ENCODE results near the gene CXCR4.

Gene CXCR4

DNA sequence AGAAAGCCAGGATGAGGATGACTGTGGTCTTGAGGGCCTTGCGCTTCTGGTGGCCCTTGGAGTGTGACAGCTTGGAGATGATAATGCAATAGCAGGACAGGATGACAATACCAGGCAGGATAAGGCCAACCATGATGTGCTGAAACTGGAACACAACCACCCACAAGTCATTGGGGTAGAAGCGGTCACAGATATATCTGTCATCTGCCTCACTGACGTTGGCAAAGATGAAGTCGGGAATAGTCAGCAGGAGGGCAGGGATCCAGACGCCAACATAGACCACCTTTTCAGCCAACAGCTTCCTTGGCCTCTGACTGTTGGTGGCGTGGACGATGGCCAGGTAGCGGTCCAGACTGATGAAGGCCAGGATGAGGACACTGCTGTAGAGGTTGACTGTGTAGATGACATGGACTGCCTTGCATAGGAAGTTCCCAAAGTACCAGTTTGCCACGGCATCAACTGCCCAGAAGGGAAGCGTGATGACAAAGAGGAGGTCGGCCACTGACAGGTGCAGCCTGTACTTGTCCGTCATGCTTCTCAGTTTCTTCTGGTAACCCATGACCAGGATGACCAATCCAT lies 2.7 kb downstream of the CXCR4 start:
- no peak for DNase-seq (ENCODE audit: low read depth, low spot score)

DNA sequence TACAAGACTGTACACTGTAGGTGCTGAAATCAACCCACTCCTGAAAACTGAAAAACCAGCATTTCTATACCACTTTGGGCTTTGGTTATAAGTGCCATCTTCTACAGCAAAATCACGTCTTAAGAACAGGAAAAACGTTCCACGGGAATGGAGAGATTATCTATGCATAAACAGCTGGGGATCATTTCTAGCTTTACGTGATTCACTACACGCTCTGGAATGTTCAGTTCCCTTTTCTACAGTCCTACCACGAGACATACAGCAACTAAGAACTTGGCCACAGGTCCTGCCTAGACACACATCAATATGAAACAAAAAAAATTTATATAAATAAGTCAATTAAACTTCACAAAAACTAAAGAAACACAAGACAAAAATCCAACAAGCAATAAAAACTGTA lies 3.6 kb downstream of the CXCR4 start:
- DNase-seq (ENCODE audit: low read depth, low spot score), result no peak

DNA sequence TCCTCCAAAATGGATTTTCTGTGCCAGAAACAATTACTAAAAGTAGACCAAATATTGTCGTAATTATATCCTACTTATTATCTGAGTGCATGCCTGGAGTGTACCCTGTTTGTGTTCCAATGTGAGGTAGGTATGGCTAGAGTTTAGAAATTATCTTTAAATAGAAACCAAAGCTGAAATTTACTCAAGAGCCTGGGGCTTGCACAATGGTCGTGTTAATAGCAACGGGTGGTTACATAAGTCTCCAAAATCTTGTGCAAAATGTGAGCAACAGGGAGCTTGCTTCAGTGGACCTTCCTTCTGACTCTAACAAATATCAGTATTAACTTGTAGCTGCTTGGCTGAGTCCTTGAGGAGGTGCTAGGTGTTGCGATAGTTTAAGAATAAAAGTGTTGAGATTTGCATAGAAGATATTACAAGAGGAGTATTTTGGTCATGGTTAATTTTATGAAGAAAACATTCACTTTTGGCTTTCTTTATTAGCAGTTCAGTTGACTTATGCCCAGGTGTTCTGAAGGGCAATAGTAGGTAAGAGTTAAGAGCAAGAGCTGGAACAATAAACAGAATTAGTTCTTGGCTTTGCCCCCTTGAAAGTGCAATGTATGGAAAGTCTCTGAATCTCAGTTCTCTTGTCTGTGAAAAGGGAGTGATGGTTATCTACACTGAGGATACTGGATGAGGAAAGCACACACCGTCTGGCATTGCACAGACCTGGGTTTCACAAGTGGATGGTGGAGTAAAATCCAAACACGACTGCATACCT lies 4.6 kb downstream of the CXCR4 start:
- no peak for DNase-seq (ENCODE audit: low read depth, low spot score)

DNA sequence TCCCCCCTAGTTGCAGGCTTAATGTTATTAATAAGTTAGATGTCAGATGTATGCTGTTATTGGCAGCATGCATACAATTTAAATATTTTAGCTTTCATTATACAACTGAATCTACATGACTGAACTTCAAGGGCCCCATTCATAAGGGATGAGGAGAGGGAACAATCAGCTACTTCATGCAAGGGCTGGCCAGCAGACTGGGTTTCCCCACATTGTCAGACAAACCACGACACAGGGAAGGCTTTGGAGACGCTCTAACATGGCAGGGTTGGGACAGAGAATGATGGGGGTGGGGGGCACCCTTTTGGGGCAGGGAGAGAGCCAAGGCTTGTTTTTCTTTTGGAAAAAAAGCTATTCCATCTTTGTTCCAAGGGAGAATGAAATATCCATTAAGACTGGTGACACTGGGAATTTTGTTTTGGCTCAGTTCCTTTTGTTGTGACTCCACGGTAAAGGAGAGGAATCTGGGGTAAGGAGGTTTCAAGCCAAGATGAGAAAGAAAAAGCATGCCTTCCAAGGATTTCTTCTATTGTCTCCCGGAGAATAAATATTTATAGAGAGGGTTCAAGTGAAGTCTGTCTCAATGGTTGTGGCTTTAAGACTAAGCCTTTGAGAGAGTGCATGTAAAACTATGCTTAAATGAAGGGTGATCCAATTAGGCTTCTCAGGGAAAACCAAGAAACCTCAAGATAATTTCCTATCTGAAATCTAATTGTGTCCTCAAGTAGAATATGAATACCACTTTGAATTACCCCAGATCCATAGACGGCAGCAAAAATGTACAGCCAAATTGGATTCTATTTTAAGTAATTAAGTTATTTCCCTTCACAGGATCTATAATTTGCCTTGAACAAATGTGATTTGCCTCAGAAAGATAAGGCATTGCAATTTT lies 5.4 kb downstream of the CXCR4 start:
- no peak for DNase-seq (ENCODE audit: low read depth, low spot score)

DNA sequence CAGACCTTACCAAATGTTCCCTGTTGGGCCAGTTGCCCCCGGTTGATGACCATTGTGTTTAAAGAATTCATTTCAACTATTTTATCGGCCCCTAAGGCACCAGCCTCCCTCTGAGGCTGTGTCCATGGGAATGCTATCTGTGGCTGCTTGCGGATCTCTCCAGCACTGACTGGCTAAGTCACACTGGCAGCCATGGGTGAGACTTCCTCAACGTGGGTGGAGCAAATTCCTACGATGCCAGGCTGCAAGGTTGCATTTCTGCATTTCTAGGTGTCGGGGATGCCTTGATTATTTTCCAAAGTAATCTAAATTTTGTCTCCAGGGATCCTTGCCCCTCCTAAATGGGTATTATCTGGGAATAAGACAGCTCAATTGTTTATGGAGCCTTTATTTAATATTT lies 6.2 kb downstream of the CXCR4 start:
- no peak for DNase-seq (ENCODE audit: low read depth, low spot score)

DNA sequence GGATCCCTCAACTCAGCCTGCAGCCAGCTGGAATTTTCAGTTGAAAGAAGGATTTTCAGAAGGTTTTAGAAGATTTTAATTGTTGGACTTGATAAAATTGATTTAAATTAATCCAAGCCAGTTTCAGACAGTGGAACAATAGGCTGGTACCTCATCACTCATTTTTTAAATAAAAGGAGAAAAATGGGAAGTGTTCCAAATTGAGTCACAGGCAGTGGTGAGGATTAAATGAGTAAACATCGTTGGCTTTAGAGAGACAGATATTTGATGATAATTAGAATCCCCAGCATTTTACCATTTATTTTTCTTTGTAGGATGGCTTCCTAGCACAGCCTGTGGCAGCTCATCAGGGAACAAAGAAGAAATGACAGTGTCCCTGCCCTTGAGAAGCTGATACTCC lies 7.4 kb downstream of the CXCR4 start:
- DNase-seq (ENCODE audit: low read depth, low spot score), result no peak

DNA sequence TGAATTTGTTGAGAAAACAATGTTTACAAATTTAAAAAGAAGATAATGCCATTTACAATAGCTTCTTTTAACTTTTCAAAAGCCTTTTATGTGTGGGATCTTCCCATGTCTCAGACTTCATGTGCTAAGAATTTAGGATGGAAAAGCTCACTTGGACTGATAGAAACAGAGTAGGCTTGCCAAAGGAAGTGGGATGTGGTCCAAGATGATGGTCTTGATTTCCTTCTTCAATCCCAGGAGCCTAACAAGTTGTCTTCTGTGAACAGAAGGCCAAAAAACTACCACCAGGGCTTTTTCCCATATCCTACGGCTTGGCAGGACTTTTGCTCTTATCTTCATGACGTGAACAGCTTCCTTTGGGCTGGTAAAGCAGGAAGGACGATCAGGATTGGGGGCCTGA lies 9.5 kb downstream of the CXCR4 start:
- no peak for DNase-seq (ENCODE audit: low read depth, low spot score)

DNA sequence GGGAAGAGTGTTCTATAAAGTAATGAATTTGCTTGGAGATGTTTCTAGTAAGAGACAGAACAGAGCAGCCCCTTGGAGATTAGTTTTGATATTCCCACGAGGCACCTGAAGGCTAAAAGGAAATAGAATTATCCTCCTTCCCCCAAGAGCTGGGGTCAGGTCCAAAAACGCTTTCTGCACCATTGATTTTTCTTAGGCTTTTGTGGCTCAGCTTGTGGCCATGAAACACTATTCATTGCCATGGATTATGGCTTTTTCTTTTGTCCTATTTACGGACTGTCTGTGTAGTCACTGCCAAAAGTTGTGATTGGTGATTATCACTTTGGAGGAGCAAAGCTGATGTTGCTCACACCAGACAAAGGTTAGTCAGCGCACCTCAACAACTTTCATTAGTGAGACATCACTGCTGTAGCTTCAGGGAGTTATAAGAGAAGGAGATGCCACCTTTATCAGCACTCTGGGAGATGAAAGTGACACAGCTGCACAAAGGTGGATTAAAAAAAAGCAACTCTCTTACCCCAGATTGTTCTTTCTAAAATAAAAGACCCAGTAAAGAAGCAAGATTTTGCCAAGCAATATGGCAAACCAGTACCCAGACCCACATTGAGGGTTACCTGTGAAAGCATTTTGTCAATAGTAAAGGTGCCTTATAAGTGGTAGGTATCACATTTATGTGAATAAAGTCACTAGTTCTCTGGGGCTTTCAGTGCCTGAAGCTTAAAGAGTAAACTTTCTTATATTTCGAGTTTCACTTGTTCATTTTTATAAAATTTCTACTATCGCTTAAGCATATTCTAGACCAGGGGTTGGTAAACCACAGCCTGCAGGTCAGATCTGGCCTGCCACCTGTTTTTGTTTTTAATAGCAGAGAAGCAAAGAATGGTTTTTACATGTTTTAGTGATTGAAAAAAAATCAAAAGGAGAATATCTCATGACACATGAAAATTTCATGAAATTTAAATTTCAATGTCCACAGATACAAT lies 10.6 kb downstream of the CXCR4 start:
- DNase-seq (ENCODE audit: low read depth, low spot score), result no peak

DNA sequence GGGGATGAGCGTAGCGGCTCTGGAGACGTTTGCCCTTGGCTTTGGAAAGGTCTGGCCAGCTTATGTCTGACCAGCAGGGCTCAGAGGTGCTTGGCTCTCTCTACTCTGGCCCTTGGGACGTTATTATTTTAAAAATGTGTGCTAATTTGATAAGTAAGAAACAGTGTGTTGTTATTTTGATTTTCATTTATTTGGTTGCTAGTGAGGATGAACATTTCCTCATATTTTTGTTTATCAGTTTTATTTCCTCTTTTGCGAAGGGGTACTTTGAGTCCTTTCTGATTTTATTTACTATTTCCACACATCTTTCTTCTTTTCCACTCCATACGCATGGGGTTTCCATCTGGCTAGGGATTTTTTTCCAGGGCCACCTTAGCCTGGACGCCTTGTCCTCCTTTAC lies 11.4 kb downstream of the CXCR4 start:
- DNase-seq (ENCODE audit: low read depth, low spot score), result no peak

DNA sequence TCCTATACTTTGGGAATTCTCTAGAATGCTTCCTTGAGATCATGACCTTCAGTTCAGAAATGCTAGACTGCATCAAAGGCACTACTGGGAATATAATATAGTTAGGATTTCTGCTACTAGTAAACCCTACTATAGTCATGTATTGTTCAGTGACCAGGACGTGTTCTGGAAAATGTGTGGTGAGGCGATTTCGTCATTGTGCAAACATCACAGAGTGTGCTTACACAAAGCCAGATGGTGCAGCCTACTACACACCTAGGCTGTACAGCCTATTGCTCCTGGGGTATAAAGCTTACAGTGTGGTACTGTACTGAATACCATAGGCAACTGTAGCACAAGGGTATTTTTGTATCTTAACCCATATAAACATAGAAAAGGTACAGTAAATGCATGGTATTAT lies 13.0 kb downstream of the CXCR4 start:
- no peak for DNase-seq (ENCODE audit: low read depth, low spot score)

DNA sequence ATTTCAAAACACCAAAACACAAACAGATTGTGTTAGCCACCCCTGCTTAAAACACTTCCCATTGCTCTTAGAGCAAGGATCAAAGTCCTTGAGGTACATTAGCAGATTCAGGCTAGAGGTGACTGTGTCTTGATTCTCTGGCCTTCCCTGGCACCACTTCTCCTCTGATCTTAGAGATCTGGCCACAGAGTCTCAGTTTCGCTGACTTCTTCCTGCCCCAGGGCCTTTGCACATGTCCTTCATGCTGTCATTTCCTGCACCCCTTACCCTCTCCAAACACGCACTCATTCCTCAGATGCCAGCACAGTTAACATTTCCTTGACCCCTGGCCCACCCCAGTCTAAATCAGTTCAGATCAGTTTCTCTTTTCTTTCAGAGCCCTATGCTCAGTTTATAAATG lies 16.9 kb downstream of the CXCR4 start:
- DNase-seq (ENCODE audit: low read depth, low spot score), result no peak

DNA sequence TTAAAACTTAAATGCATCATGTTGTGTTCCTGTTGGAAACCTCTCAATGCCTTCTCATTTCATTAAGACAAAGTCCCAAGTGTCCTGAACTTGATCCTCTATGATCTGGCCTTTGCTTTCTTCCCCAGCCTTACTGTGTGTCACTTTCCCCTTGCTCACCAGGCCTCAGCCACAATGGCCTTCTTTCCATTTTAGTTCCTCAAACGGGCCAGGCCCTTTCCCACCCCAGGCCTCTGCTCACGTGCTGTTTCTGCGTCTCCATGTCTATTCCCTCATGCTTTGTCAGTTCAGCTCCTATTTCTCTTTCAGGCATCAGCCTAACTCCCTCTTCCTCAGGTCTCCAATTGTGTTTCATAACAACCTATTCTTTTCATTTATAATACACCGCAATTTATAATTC lies 19.5 kb downstream of the CXCR4 start:
- no peak for DNase-seq (ENCODE audit: low read depth, low spot score)

DNA sequence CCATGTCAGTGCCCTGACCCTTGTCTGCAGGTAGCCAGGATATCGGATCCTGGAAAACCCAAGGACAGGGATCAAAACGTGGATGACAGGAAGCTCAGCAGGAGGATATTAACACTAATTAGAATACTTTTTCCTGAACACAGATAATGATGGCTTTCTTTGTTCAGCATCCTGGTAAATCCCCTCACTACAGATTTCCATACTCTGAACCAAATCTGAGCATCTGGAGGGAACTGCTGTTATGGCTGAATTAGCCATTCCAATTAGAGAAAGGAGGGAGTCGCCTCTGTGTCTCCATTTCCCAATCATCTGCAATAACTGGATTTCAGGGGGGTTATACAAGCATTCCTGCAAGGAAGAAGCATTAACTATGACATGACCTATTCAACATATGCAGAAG lies 24.4 kb downstream of the CXCR4 start:
- no peak for DNase-seq (ENCODE audit: low read depth, low spot score)

DNA sequence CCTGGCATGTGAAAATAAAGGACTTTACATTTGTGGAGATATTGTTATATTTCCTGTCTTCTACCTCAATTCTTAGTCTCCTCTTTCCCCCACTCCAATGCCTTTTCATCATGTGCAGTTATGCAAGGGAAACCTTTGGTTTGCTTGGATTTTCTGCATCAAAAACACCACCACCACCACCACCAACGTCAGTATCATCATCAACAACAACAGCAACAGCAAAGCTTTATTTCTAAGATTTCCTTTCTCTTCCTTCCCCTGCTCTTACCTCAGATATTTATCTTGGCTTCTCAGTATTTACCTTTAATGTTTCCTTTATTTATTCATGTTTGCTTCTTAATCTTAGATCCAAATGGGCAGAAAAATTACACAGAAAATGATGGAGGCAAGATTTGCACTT lies 26.1 kb downstream of the CXCR4 start:
- DNase-seq (ENCODE audit: low read depth, low spot score), result no peak

DNA sequence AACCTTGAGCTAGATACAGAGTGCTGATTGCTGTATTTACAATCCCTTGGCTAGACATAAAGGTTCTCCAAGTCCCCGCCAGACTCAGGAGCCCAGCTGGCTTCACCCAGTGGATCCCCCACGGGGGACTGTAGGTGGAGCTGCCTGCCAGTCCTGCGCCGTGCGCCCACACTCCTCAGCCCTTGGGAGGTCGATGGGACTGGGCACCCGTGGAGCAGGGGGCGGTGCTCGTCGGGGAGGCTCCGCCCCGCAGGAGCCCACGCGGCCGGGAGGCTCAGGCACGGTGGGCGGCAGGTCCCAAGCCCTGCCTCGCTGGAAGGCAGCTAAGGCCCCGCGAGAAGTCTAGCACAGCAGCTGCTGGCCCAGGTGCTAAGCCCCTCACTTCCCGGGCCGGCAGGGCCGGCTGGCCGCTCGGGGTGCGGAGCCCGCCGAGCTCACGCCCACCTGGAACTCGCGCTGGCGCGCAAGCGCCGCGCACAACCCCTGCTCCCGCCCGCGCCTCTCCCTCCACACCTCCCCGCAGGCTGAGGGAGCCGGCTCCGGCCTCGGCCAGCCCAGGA lies 30.0 kb downstream of the CXCR4 start:
- peak; percentile 15 for DNase-seq (ENCODE audit: low read depth, low spot score)

DNA sequence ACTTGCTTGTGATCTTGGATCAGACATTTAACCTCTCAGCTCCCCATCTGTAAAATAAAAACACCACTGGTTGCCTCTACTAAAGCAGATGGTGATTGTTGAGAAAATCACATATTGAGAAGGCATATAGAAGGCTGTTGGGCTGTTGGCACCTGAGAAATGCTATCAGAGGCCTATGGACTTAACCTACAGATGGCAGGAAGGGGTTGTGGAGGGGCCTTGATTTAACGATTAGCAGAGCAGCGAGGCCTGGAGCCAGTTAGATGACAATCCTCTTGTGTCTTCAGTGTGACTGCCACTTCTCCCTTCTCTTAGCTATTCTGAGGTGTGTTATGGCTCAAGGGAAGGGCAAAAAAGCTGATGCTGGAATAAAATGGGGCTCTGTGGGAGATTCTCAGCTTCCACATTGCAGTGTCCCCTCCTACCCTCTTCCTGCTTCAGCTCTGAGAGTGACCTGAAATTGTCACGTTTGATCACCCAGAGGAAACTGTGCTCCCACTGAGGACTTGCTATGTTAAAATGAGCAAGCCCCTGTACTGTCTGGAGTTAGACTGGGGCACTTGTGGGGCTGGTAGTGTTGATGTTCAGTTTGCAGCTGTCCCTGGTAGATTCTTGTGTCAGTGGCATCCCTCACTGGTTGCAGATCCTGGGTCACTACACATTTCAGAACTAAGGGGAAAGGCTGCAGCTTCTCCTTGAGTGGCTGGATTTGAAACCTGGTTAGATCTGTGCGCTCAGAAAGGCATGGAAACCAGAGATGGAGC lies 31.5 kb downstream of the CXCR4 start:
- DNase-seq (ENCODE audit: low read depth, low spot score), result no peak

DNA sequence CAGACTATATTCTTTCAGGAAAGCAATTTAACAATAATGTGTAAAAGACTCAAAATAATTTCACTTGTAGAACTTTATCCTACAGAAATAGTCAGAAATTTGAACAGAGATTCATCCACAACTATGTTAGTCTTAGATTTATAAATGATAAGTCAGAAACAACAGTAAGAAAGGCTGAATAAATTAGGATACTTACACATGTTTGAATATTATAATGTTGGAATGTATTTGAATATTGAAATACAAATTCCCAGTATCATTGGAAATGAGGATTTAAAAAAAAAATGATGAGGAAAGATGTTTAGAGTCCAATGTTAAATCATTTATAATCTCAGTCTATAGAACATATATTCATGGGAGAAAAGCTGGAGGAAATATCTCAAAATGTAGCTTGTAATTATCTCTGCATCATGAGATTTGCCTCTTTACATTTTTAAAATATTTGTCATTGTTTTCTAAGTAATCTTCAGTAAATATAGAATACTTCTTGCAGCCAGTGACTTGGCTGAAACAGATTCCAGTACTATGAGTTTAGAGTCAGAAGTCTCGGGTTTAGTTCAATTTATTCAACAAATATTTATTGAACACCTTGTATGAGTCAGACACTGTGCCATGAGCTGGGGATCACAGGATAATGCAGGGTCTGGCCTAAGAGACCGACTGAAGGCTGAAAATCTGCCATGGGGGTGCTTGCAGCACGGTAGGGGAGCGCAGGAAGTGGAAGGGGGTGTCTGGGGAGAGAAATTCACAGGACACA lies 32.3 kb downstream of the CXCR4 start:
- no peak for DNase-seq (ENCODE audit: low read depth, low spot score)

DNA sequence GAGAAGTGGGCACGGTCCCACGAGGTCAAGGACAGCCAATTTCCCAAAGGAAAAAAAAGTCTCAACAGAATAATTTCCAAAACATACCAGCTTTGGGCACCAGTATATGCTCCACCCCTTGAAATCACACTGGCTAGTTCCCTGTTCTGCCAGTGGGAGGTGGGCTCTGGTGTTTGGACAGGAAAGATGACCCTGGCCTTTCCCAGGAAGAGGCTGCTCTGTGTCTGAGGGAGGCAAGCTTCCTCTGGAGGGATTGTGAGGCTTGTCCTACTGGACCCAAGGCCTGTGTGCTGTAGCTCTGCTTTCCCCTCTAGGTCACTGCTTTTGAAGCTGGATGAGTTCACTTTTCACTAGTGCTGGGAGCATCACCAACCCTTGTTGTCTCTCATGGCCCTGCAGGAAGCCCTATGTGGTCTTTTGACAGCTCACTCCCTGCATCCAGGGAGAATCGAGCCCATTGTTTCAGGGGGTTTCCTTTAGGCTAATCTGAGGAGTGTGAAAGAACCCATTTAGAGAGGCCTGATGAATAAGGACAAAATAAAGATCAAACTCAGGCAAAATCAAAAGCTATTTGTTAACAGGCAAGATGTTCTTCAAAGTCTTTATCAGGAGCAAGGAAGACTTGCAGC lies 36.3 kb downstream of the CXCR4 start:
- peak; percentile 9 for DNase-seq (ENCODE audit: low read depth, low spot score)

DNA sequence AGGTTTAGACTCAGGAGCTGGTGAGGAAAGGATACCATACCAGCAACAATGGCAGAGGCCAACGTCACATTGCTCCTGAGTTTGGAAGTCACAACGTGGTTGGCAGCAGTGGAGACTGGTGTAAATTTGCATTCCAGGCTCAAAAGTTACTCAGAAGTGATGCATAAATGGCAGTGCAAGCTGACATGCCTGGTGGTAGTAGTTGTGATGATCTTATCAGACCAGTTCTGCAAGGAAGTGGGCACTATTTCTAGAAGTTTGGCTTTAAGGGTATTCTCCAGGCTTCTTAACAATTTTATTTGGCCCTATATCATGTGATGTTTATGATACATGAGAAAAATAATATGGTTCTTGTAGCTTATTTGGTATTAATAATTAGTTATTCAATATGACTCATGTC lies 37.8 kb downstream of the CXCR4 start:
- no peak for DNase-seq (ENCODE audit: low read depth, low spot score)
